Liver (tissue), 9 donors: ENCODE data around the gene TTC4. TPM values are rescaled to one million over a fixed set of nuclear protein-coding genes. Genes with fewer than 3 reads are reported as not detected.
A peak's percentile ranks its signal among the peaks of the same experiment; 100 is the strongest.

ENCODE experiments used
- DNase-seq: peaks from one replicate; pipeline ENCODE4 v3.0.0-alpha.2; 2017; ENCODE audit warnings: low spot score
- H3K27ac ChIP-seq, 2 donors: one replicate each; pipeline ENCODE4 v1.7.0; 2013; ENCODE audit warnings: inconsistent platforms in 2 of 2, low read length in 2 of 2, control low read depth in 1 of 2, low read depth in 1 of 2, mild to moderate bottlenecking in 1 of 2
- H3K27me3 ChIP-seq, 4 donors: one replicate each; pipeline versions ENCODE4 v1.6.1 to v1.7.0; 2013; ENCODE audit warnings: low read length in 3 of 4, inconsistent platforms in 1 of 4, mild to moderate bottlenecking in 1 of 4, moderate library complexity in 1 of 4; ENCODE audit not compliant: control insufficient read depth in 4 of 4, insufficient read depth in 4 of 4
- H3K36me3 ChIP-seq, 4 donors: one replicate each; pipeline versions ENCODE4 v1.6.1 to v1.7.0; 2013; ENCODE audit warnings: low read length in 3 of 4, mild to moderate bottlenecking in 3 of 4, low read depth in 1 of 4, moderate library complexity in 1 of 4; ENCODE audit not compliant: control insufficient read depth in 4 of 4, insufficient read depth in 3 of 4
- H3K4me1 ChIP-seq, 4 donors: one replicate each; pipeline versions ENCODE4 v1.6.1 to v1.7.0; 2013; ENCODE audit warnings: low read length in 3 of 4, mild to moderate bottlenecking in 3 of 4, moderate library complexity in 1 of 4; ENCODE audit not compliant: control insufficient read depth in 4 of 4, insufficient read depth in 4 of 4
- H3K4me3 ChIP-seq, 3 donors: one replicate each; pipeline versions ENCODE4 v1.6.1 to v1.7.0; 2013; ENCODE audit warnings: low read length in 3 of 3, control low read depth in 1 of 3, low read depth in 1 of 3, mild to moderate bottlenecking in 1 of 3
- H3K9ac ChIP-seq, 2 donors: one replicate each; pipeline ENCODE4 v1.7.0; 2013; ENCODE audit warnings: low read length in 2 of 2, mild to moderate bottlenecking in 2 of 2, moderate library complexity in 2 of 2, control low read depth in 1 of 2, low read depth in 1 of 2
- H3K9me3 ChIP-seq, 4 donors: one replicate each; pipeline versions ENCODE4 v1.6.1 to v1.7.0; 2013; ENCODE audit warnings: low read length in 3 of 4; ENCODE audit not compliant: control insufficient read depth in 4 of 4
- ATF3 ChIP-seq: IDR thresholded peaks from 2 replicates; pipeline ENCODE4 v1.6.1; 2016; ENCODE audit warnings: antibody characterized with exemption
- FOXA1 ChIP-seq: IDR thresholded peaks from 2 replicates; pipeline ENCODE4 v1.6.1; 2016; ENCODE audit warnings: antibody characterized with exemption
- GABPA ChIP-seq, 2 donors: IDR thresholded peaks in 1 of 2; conservative IDR thresholded peaks in 1 of 2; 2 replicates each; pipeline ENCODE4 v1.6.1; 2016; ENCODE audit warnings: antibody characterized with exemption in 2 of 2, mild to moderate bottlenecking in 1 of 2, moderate library complexity in 1 of 2
- HNF4G ChIP-seq: IDR thresholded peaks from 2 replicates; pipeline ENCODE4 v1.6.1; 2016; ENCODE audit warnings: antibody characterized with exemption
- JUND ChIP-seq, 2 donors: IDR thresholded peaks; 2 replicates each; pipeline ENCODE4 v1.6.1; 2016; ENCODE audit warnings: antibody characterized with exemption in 2 of 2
- NR2F2 ChIP-seq: IDR thresholded peaks from 2 replicates; pipeline ENCODE4 v1.6.1; 2016; ENCODE audit warnings: antibody characterized with exemption
- TAF1 ChIP-seq: conservative IDR thresholded peaks from 2 replicates; pipeline ENCODE4 v1.6.1; 2016; ENCODE audit warnings: antibody characterized with exemption, mild to moderate bottlenecking
- WGBS: extraction: QIAGEN DNeasy Blood & Tissue Kit; methylation state at CpG from one replicate; pipeline ENCODE4 v1.1.7; 2013; 5-methylcytosine and 5-hydroxymethylcytosine counted together
- polyA plus RNA-seq, 2 donors: library from polyadenylated mRNA; stranded (reverse) in 1 of 2; unstranded in 1 of 2; fragments of 200-250 nt in 1 of 2; fragments of >200 nt in 1 of 2; fragmentation: Nextera tagmentation in 1 of 2; extraction: Ambion mirVana in 1 of 2; gene quantifications; one replicate each; pipeline versions ENCODE4 v1.2.1 to v1.2.3, GENCODE V29; 2013 to 2015
- total RNA-seq, 2 donors: library from RNA; depleted of rRNA; stranded (reverse); fragments of >200 nt; gene quantifications; one replicate each; pipeline ENCODE4 v1.2.3, GENCODE V29; 2014
- TF ChIP-seq, protein P1 (sequence below): IDR thresholded peaks from 2 replicates; pipeline ENCODE4 v1.6.1; 2016; ENCODE audit warnings: antibody characterized with exemption, mild to moderate bottlenecking
- TF ChIP-seq, protein P2 (sequence below): IDR thresholded peaks from 2 replicates; pipeline ENCODE4 v1.6.1; 2016; ENCODE audit warnings: antibody characterized with exemption
- donor health status: healthy.
- donor health status: healthy.
- donor health status: healthy.
- donor health status: healthy.
- donor health status: healthy.

TTC4 gene
- total and polyA plus RNA-seq, 4 donors, result 6.9 to 10.9 (median 8.1) TPM

GRCh38 chr1:54743416-54744226 is 28.0 kb downstream of the TTC4 start:
- Histone ChIP-seq H3K27ac (no peak overlapping the region), H3K27me3 (no peaks in the 10 kb centered on the region), H3K4me3 (no peak overlapping the region), H3K4me1 (no peaks in the 10 kb centered on the region), H3K9me3 (no peaks in the 10 kb centered on the region), H3K9ac (no peak overlapping the region), H3K36me3 (peaks cover 4 to 38% (median 29%) of the 10 kb centered on the region in 4 donors)
- 84% methylated on average over 12 of the region's 12 CpGs for WGBS
- DNase-seq, result no peak
- TF ChIP-seq, protein P1, sequence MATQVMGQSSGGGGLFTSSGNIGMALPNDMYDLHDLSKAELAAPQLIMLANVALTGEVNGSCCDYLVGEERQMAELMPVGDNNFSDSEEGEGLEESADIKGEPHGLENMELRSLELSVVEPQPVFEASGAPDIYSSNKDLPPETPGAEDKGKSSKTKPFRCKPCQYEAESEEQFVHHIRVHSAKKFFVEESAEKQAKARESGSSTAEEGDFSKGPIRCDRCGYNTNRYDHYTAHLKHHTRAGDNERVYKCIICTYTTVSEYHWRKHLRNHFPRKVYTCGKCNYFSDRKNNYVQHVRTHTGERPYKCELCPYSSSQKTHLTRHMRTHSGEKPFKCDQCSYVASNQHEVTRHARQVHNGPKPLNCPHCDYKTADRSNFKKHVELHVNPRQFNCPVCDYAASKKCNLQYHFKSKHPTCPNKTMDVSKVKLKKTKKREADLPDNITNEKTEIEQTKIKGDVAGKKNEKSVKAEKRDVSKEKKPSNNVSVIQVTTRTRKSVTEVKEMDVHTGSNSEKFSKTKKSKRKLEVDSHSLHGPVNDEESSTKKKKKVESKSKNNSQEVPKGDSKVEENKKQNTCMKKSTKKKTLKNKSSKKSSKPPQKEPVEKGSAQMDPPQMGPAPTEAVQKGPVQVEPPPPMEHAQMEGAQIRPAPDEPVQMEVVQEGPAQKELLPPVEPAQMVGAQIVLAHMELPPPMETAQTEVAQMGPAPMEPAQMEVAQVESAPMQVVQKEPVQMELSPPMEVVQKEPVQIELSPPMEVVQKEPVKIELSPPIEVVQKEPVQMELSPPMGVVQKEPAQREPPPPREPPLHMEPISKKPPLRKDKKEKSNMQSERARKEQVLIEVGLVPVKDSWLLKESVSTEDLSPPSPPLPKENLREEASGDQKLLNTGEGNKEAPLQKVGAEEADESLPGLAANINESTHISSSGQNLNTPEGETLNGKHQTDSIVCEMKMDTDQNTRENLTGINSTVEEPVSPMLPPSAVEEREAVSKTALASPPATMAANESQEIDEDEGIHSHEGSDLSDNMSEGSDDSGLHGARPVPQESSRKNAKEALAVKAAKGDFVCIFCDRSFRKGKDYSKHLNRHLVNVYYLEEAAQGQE, result no peak
- TF ChIP-seq TAF1, result no peak
- TF ChIP-seq, protein P2, sequence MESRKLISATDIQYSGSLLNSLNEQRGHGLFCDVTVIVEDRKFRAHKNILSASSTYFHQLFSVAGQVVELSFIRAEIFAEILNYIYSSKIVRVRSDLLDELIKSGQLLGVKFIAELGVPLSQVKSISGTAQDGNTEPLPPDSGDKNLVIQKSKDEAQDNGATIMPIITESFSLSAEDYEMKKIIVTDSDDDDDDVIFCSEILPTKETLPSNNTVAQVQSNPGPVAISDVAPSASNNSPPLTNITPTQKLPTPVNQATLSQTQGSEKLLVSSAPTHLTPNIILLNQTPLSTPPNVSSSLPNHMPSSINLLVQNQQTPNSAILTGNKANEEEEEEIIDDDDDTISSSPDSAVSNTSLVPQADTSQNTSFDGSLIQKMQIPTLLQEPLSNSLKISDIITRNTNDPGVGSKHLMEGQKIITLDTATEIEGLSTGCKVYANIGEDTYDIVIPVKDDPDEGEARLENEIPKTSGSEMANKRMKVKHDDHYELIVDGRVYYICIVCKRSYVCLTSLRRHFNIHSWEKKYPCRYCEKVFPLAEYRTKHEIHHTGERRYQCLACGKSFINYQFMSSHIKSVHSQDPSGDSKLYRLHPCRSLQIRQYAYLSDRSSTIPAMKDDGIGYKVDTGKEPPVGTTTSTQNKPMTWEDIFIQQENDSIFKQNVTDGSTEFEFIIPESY, result no peak
- no peak for TF ChIP-seq ATF3
- peak; percentile 20 for TF ChIP-seq NR2F2
- no peak for TF ChIP-seq FOXA1

DNA sequence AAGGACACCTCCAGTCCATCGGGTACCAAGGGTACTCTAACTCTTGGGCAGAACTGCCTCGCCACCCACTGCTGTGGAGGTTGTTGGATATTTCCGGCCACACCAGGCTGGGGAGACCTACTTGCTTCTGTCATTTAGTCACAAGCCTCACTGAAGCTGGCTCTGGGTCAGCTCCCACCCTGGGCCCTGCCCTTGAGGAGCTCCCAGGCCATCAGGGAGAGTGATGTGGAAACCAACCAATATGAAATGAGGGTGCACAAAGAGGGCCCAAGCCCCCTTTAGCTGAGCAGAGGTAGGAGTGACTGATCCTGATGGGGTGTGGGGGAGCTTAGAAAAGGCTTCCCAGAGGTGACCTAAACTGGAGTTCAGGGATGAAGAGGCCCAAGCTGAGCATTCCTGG is 29.0 kb downstream of the TTC4 start:
- H3K4me3 ChIP-seq, result no peak overlapping the region
- H3K4me1 ChIP-seq, result no peaks in the 10 kb centered on the region
- no peaks in the 10 kb centered on the region for H3K27me3 ChIP-seq
- no peak for DNase-seq
- no peaks in the 10 kb centered on the region for H3K9me3 ChIP-seq
- peaks cover 2 to 31% (median 23%) of the 10 kb centered on the region in 4 donors for H3K36me3 ChIP-seq
- H3K27ac ChIP-seq, result no peak overlapping the region
- H3K9ac ChIP-seq, result no peak overlapping the region
- TF ChIP-seq, protein P2, result no peak
- TF ChIP-seq FOXA1 (no peak), JUND (IDR thresholded peaks at IDR 0.05) (no peak), GABPA (IDR thresholded peaks at IDR 0.05 in 1 of 2, conservative IDR thresholded peaks at IDR 0.05 in 1 of 2) (no peak), HNF4G (no peak)
- WGBS, result over 99% methylated on average over 3 of the region's 3 CpGs
